Mesothelial cell of epicardium (in vitro differentiated cells): ENCODE results near the gene SNAPC4. TPM values are rescaled to one million over a fixed set of nuclear protein-coding genes. Genes with fewer than 3 reads are reported as not detected.

Experiments
- DNase-seq, 2 experiments: peaks; one replicate each; pipeline ENCODE4 v3.0.0; 2021; ENCODE audit warnings: low spot score in 2 of 2; ENCODE audit not compliant: unreplicated experiment in 2 of 2
- H3K27ac Mint-ChIP-seq: 2 replicates; pipeline ENCODE4 v1.8.0; 2021; ENCODE audit warnings: mixed read lengths
- H3K27me3 Mint-ChIP-seq: 2 replicates; pipeline ENCODE4 v1.8.0; 2021; ENCODE audit warnings: low read depth, mixed read lengths
- H3K36me3 Mint-ChIP-seq: 2 replicates; pipeline ENCODE4 v1.8.0; 2021; ENCODE audit warnings: mixed read lengths
- H3K4me1 Mint-ChIP-seq: 2 replicates; pipeline ENCODE4 v1.8.0; 2021; ENCODE audit warnings: mixed read lengths
- H3K4me3 Mint-ChIP-seq: 2 replicates; pipeline ENCODE4 v1.8.0; 2021; ENCODE audit warnings: mild to moderate bottlenecking, moderate library complexity, mixed read lengths
- H3K9me3 Mint-ChIP-seq: 2 replicates; pipeline ENCODE4 v1.8.0; 2021; ENCODE audit warnings: mixed read lengths
- total RNA-seq: library from RNA; stranded (reverse); gene quantifications from 3 replicates; pipeline ENCODE4 v1.2.1, GENCODE V29; 2021
- TF ChIP-seq, protein P1 (sequence below): fragments of 200-600 bp; sonication (generic); IDR thresholded peaks from one replicate; pipeline ENCODE4 v1.5.0; 2021; ENCODE audit warnings: antibody characterized with exemption; ENCODE audit not compliant: unreplicated experiment

SNAPC4 gene
- total RNA-seq, 1 donor from 2014 or later = 18.2 TPM

DNA sequence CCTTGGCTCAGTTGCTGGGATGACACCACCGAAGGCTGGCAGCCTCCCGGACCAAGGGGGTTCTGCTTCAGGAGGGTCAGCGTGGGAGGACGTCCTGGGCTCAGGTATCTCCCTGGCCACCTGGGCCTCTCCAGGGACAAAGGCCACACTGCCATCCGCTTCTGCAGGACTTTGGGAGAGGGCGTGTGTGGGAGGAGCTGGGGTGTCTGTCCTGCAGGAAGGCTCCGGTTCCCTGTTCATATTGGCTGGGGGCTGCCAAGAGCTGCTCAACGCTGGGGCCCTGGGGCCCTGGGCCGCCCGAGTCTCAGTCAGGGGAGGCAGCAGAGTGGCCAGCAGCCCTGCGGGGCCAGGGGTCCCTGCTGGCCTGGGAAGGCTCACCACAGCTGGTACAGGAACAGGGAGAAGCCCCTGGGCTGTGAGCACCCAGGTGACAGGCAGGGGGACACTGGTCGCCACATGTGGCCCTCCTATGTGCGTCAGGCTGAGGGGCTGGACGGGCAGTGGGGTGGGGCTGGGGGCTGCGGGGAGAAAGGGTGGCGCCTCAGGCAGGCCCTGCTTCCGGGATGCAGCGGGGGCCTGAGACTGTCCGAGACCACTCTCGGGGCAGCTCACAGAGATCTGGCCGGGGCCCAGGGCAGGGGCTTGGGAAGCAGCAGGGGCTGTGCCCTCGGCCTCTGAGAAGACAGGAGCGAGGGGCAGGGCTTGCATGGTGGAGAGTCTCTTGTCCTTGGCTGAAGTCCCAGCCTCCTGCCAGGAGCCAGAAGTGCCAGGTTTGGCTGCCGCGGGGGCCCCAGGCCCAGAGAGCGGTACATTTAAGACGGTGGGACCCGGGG lies 21.6 kb downstream of the SNAPC4 start:
- no peaks in the 10 kb centered on the region for H3K9me3 Mint-ChIP-seq
- DNase-seq = no peak
- TF ChIP-seq, protein P1, sequence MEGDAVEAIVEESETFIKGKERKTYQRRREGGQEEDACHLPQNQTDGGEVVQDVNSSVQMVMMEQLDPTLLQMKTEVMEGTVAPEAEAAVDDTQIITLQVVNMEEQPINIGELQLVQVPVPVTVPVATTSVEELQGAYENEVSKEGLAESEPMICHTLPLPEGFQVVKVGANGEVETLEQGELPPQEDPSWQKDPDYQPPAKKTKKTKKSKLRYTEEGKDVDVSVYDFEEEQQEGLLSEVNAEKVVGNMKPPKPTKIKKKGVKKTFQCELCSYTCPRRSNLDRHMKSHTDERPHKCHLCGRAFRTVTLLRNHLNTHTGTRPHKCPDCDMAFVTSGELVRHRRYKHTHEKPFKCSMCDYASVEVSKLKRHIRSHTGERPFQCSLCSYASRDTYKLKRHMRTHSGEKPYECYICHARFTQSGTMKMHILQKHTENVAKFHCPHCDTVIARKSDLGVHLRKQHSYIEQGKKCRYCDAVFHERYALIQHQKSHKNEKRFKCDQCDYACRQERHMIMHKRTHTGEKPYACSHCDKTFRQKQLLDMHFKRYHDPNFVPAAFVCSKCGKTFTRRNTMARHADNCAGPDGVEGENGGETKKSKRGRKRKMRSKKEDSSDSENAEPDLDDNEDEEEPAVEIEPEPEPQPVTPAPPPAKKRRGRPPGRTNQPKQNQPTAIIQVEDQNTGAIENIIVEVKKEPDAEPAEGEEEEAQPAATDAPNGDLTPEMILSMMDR = no peak
- H3K4me1 Mint-ChIP-seq = peaks cover under 1% of the 10 kb centered on the region
- no peak overlapping the region for H3K4me3 Mint-ChIP-seq
- H3K27ac Mint-ChIP-seq = no peak overlapping the region
- H3K36me3 Mint-ChIP-seq = no peaks in the 10 kb centered on the region
- H3K27me3 Mint-ChIP-seq = no peaks in the 10 kb centered on the region

GRCh38 chr9:136377341-136378169 lies 22.4 kb downstream of the SNAPC4 start:
- H3K9me3 Mint-ChIP-seq = no peaks in the 10 kb centered on the region

DNA sequence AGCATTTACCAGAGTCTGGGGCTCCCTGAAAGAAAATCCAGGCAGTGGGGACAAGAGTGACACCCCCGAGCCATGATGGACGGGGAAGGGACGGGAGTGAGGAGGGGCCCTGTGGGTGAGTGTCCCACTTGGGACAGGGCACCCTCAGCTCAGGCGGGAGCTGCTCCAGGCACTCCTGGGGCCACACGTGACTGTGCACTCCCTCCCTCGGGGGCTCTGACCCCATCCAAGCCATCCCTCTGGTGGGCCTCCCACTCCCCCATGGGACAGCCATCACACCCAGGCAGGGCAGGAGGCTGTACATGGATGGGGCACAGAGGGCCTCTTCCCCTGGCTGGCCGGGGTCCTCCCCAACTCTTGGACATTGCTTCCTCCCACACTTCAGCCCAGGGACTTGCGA lies 23.5 kb downstream of the SNAPC4 start:
- Mint-ChIP-seq H3K4me1 (peaks cover 13% of the 10 kb centered on the region), H3K27me3 (no peaks in the 10 kb centered on the region), H3K27ac (no peak overlapping the region), H3K9me3 (no peaks in the 10 kb centered on the region), H3K36me3 (no peaks in the 10 kb centered on the region), H3K4me3 (no peak overlapping the region)
- DNase-seq = no peak
- TF ChIP-seq, protein P1 = no peak

More at GRCh38 chr9:136377341-136378169, 22.4 kb downstream of the SNAPC4 start:
- Mint-ChIP-seq H3K36me3 (no peaks in the 10 kb centered on the region), H3K4me3 (no peak overlapping the region), H3K4me1 (peaks cover 9% of the 10 kb centered on the region), H3K27ac (no peak overlapping the region), H3K27me3 (no peaks in the 10 kb centered on the region)
- DNase-seq = no peak
- TF ChIP-seq, protein P1 = no peak

- TF ChIP-seq, protein P1 = no peak
These were observed 24.9 kb downstream of the SNAPC4 start for GRCh38 chr9:136375096-136375495.

GRCh38 chr9:136374183-136374575 lies 25.8 kb downstream of the SNAPC4 start:
- H3K27me3 Mint-ChIP-seq = no peaks in the 10 kb centered on the region
- no peaks in the 10 kb centered on the region for H3K36me3 Mint-ChIP-seq
- H3K9me3 Mint-ChIP-seq = no peaks in the 10 kb centered on the region
- H3K27ac Mint-ChIP-seq = no peak overlapping the region
- peaks cover 13% of the 10 kb centered on the region for H3K4me1 Mint-ChIP-seq
- TF ChIP-seq, protein P1 = no peak
- DNase-seq = no peak
- no peak overlapping the region for H3K4me3 Mint-ChIP-seq

More at GRCh38 chr9:136375096-136375495, 24.9 kb downstream of the SNAPC4 start:
- no peak overlapping the region for H3K27ac Mint-ChIP-seq
- DNase-seq = no peak
- no peak overlapping the region for H3K4me3 Mint-ChIP-seq
- no peaks in the 10 kb centered on the region for H3K9me3 Mint-ChIP-seq
- no peaks in the 10 kb centered on the region for H3K36me3 Mint-ChIP-seq
- H3K4me1 Mint-ChIP-seq = peaks cover 13% of the 10 kb centered on the region
- H3K27me3 Mint-ChIP-seq = no peaks in the 10 kb centered on the region
